Thyroid gland (tissue), 4 donors: ENCODE results near the gene OR1S1.

Experiments
- CTCF ChIP-seq, 6 experiments: fragments of 200-600 bp in 3 of 6; fragments of 450-650 bp in 3 of 6; sonication (generic) in 3 of 6; IDR thresholded peaks; one replicate each; pipeline ENCODE4 v1.5.1; 2016 to 2019; ENCODE audit warnings: antibody characterized with exemption in 6 of 6, mild to moderate bottlenecking in 2 of 6, inconsistent platforms in 1 of 6, moderate library complexity in 1 of 6
- POLR2A ChIP-seq, 2 donors: fragments of 450-650 bp; IDR thresholded peaks; one replicate each; pipeline ENCODE4 v1.6.1; 2017; ENCODE audit warnings: antibody characterized with exemption in 2 of 2, mild to moderate bottlenecking in 2 of 2, moderate library complexity in 1 of 2

DNA sequence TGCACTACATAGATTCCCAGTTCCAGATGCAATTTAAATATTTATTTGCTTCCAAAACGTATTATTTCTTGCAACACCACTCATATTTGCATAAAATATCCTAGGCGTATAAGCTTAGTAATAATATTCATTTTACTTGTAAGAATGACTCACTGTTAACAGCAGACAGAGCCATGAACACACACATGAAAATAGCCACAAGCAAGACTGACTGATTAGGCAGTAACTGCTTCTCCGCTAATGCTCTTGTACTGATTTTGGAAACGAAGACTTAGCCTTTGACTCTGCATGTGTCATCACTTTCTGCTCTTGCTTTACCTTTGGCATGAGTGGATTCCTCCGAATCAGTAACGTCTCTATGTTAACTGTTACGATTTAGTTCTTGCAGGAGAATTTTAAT lies 10.2 kb downstream of the OR1S1 start:
- TF ChIP-seq CTCF (IDR thresholded peaks at IDR 0.05) (no peak), POLR2A (IDR thresholded peaks at IDR 0.05) (no peak)
